Measurements from ENCODE around the gene CCL14.
"Not testable (repeated sequence)": the region's sequence is repeated elsewhere in the genome, so short reads cannot be mapped to it uniquely, and the experiment has no call there.

CCL14 gene

DNA sequence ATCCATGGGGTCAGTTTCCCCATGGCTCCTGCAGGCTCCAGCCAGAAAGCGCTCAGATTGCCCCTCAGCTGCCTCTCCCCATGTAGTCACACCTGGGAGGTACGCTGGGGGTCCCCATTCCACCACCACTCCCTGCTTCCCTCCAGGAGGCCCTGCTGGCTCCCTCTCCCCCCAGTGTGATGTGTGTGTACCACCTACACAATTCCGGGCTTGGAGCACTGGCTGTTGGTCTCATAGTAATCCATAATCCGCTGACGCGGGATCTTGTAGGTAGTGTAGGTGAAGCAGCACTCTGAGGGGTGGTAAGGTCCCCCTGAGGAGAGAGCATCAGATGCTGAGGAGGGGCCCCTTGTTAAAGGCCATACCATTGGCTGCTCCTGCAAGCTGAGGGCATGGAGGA, 2.4 kb downstream of the CCL14 start:
- no peak for DNase-seq

GRCh38 chr17:35982409-35983191, 3.9 kb downstream of the CCL14 start:
- no peak for DNase-seq

DNA sequence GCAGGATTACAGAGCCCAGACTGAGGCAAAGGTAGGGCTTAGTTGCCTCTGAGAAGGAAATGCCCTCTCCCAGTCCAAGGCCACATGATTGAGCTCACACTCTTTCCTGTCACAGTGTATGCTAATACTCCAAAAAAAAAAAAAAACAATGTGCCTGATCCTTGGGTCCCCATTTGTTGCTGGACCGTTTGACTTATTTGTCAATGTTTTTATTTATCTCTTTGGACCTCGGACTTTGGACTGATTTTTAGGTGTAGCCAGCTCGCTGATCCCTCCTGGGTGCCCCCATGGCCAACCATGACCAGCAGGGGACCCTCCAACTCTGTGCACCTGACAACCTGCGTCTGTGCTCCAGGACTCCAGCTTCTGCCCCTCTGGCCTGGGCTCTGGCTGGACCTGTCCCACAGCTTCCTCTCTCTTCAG, 4.6 kb downstream of the CCL14 start:
- DNase-seq: no peak

DNA sequence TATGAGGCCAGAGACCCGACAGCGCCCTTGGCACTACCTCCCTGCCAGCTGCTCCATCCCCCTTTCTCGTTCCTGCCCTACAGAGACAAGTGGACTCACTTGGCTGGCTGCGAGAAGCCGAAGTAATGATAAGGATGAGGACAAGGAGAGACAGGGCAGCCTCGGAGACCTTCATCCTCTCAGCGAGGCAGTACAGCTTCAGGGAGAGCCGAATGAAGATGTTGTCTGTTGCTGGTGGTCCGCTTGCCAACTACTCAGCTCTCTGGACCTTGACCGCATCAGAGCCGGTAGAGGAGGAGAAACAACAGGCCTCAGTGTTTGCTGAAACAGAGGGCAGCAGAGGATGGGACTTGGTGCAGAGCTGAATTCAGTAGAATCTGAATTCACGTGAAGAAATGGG, 5.3 kb downstream of the CCL14 start, which contains the start of gene CCL16:
CCL16 (minus strand) TSS at position 252 of the 400 bp plus-strand sequence; CDS start at position 175, 77 bp downstream.
- no peak for DNase-seq

- no peak for DNase-seq
These were observed 8.2 kb downstream of the CCL14 start for GRCh38 chr17:35978346-35978745.

DNA sequence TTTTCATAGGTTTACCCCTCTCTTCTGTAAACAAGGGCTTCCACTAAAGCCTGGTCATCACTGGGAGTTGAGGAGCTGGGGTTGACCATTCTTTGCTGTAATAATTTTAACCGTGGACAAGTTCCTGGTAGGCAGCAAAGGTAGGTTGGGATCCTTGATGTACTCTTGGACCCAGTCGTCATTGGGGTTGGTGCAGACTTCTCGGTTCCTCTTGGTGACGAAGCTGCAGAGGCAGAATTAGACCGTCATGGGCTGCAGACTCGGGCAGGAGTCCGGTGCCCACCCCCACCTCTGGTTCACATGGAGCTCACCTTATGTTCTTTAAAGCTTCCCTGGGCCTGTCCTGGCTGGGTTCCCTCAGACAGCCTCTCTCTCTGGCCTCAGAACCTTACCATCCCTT, 9.0 kb downstream of the CCL14 start:
- DNase-seq: no peak

DNA sequence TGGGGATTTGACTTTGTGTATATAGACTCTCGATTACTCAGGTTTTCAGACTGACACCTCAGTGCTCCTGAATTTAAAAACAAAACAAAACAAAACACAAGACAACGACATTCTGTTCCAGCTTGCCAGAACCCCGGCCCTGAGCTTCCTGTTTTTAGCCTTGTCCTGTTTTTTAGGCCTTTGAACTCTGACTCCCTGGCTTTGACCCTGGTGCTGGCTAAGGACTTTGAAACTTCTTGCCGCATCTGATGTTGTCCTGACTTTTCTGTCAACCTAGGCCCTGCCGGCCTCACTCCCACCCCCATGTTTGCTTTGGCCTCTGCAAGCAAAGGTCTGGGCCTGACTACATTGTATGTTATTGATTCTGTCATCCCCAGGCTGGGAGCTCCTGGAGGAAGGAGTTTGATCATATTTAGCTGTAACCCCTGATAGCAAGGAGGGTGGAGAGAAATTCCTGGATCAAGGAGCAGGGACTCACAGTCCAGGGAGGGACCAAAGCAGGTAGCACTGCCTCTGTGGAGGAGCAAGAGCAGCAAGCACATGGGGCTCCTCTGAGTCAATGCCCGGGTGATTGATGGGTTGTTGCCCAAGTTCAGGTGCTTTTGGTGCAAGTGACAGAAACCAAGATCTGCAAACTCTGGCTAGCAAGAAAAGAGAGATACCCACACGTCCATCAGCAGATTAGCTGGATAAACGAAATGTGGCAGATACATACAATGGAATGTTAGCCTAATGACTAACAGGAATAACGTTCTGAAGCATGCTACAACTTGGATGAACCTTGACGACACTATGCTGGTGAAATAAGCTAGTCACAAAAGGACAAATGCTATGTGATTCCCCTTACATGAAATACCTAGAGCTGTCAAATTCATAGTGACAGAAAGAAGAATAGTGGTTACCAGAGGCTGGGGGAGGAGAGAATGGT, 12.9 kb downstream of the CCL14 start:
- DNase-seq: peak; percentile 18

DNA sequence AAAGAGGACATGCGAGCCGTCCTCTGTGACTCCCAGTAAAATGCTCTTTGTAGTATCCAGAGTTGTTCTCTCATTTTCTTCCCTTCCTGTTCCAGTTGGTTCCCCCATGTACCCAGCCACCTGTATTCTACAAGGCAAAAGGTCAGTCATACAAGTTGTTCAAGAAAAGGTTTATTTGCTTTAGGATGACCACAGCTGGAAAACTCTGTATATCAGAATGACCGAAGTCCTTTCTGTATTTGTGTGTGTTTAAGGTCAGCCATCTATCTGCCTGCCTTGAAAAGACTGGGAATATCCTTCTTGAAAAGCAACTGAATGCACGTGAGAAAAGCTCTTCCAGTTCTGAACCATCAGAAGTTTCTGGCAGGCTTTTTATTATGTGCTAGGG, 13.6 kb downstream of the CCL14 start:
- no peak for DNase-seq

DNA sequence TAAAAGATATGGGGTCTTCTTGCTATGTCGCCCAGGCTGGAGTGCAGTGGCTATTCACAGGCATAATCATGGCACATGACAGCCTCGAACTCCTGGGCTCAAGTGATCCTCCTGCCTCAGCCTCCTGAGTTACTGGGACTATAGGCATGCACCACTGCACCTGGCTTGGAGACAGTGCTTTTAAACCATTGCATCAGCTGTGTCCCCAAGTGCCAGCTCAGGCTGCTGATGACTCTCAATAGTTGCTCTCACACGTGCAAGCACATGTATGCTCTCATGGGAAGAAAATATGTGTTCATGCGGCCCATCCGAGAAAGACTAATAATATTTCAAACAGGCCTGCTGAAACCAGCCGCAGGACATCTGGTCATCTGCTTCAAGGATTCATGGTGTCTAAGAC, 14.0 kb downstream of the CCL14 start:
- DNase-seq: no peak

DNA sequence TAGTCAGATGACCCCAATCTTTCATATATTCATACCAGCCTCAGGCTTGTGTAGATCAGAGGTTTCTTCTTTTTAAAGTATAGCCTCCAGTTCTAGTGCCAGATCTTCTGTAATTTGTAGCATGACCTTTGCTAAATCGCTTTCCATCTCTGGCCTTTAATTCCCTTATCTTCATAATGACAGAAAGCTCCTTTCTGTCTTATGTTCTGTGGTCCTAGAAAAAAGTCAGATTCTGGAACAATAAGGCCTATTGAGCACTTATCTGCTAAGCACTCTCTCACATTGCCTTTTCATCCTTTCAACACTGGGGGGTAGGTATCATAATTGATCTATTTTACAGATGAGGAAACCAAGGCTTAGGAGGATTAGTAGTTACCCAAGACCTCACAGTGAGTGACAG, 14.5 kb downstream of the CCL14 start:
- no peak for DNase-seq

DNA sequence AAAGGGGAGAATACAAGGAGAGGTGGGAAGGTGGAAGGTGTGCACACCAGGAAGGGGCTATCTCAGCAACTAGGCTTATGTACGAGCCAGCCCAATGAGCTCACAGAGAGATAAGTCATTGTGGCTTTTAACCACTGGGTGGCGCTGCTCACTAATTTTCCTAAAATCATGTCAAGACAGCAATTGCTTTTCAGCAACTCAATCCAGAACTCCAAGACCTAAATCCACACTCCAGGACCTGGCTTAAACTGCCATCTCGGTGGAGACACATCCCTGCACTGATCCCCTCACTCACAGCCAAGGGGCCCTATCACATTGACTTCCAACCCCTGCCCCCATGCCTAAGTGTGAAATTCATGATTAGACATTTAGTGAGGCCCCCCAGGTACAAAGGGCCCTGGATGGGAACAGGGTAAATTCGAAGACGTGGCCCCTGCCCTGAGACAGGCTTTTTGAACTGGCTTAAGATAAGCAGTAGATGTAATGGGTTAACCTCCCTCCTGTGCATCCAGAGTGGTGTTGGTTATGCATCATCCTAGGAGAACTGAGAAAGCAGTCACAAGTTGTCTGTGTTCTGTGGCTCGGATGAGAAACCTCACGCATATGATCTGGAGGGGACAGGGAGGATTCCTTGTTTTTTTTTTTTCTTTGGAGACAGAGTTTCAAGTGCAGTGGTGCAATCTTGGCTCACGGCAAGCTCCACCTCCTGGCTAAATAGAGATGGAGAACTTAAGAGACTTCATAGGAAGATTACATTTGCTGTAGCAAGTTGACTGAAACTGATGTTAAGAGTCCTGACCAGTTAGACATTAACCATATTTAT, 16.8 kb downstream of the CCL14 start:
- peak; percentile 56 for DNase-seq

DNA sequence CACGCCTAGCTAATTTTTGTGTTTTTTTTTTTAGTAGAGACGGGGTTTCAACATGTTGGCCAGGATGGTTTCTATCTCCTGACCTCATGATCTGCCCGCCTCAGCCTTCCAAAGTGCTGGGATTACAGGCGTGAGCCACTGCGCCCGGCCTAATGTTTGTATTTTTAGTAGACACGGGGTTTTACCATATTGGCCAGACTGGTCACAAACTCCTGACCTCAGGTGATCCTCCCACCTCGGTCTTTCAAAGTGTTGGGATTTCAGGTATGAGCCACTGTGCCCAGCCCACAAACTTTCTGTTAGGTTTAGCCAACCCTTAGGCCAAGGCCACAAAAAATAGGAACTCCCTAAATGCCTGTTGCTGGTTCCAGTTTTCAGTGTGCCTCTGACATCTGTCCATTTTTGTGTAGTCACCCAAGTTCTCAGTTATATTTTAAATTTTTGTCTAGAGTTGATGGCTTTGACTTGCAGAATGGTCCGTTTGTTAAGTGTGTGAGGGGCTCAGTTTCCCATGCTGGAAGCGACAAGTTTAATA, 17.9 kb downstream of the CCL14 start:
- DNase-seq: no peak

DNA sequence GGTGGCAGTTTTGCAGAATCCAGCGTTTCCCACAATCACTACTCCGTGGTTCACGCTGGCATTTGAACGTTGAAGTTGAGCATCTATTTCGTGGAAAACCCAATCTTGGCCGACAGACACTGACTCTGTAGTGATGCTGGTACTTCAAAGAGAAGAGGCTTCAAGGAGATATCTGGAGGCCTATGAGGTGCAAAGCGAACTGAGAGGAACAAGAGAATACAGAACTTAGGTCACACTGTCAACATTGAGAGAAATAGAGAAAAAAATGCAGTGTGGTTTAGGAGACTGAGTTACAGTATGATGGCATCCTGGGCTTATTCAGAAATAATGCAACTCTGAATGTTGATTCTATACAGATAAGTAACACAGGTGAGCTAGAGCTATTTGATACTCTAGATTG, 21.3 kb downstream of the CCL14 start:
- no peak for DNase-seq

DNA sequence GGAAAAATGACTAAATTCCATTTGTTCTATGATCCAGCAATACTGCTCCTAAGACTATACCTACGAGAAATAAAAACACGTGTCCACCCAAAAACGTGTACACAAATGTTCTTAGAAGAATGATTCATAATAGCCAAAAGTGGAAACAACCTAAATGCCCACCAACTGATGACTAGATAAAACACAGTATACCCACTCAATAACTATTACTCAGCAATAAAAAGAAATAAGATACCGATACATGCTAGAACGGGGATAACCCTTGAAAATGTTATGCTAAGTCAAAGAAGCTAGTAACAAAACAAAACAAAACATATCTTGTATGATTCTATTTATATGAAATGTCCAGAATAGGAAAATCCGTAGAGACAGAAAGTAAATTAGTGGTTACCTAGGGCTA, 22.9 kb downstream of the CCL14 start:
- no peak for DNase-seq

GRCh38 chr17:35953720-35954119, 32.8 kb downstream of the CCL14 start:
- no peak for DNase-seq

DNA sequence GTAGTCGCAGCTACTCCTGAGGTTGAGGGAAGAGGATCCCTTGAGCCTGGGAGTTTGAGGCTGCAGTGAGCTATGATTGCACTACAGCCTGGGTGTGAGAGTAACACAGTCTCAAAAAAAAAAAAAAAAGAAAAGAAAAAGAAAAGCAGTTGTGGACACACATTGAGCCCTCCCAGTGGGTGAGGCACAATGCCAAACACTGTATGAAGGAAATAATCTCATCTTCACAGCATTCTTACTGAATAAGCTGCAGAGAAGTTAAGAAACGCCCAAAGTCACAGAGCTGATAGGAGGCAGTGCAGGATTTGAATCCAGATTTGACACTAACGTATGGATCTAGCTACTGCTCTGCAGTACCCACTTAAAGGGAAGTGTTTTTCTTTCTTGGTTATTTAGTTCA, 37.1 kb downstream of the CCL14 start:
- DNase-seq: no peak

GRCh38 chr17:35948092-35948491, 38.4 kb downstream of the CCL14 start:
- DNase-seq: no peak

GRCh38 chr17:35947156-35947585, 39.4 kb downstream of the CCL14 start:
- peak; percentile 28 for DNase-seq

- DNase-seq: no peak
These were observed 42.4 kb downstream of the CCL14 start for GRCh38 chr17:35944151-35944550.

- DNase-seq: no peak
These were observed 43.0 kb downstream of the CCL14 start, which contains the start of gene LYZL6 for GRCh38 chr17:35943537-35943936. TSS of gene LYZL6 (minus strand) at chr17:35943713. CDS start at chr17:35939356, 4,357 bp downstream.

GRCh38 chr17:35942588-35943186, 43.8 kb downstream of the CCL14 start:
- DNase-seq: no peak

GRCh38 chr17:35938492-35938891, 48.0 kb downstream of the CCL14 start:
- not testable (repeated sequence) for DNase-seq
